Smooth muscle cell (in vitro differentiated cells): Measurements from ENCODE around the gene FBXW7. TPM values are rescaled to one million over a fixed set of nuclear protein-coding genes. Genes with fewer than 3 reads are reported as not detected.

Source experiments
- DNase-seq: peaks from one replicate; lab custom pipeline; 2025; ENCODE audit not compliant: unreplicated experiment; lab: John Stamatoyannopoulos, UW
- H2AFZ ChIP-seq: fragments of 200-600 bp; sonication (generic); 2 replicates; pipeline ENCODE4 v1.6.0; 2016; ENCODE audit warnings: antibody characterized with exemption, low read depth, mild to moderate bottlenecking
- H3F3A ChIP-seq: fragments of 200-600 bp; sonication (generic); 2 replicates; pipeline ENCODE4 v1.6.0; 2017; ENCODE audit warnings: antibody characterized with exemption, low read depth
- H3K27ac ChIP-seq: fragments of 200-600 bp; sonication (generic); 2 replicates; pipeline ENCODE4 v1.5.1; 2016; ENCODE audit warnings: low read depth, mild to moderate bottlenecking
- H3K27me3 ChIP-seq: fragments of 200-600 bp; sonication (generic); 2 replicates; pipeline ENCODE4 v1.6.1; 2016; ENCODE audit warnings: low read depth, mild to moderate bottlenecking
- H3K36me3 ChIP-seq: fragments of 200-600 bp; sonication (generic); 2 replicates; pipeline ENCODE4 v1.5.1; 2016; ENCODE audit warnings: low read depth
- H3K4me1 ChIP-seq: fragments of 200-600 bp; sonication (generic); 2 replicates; pipeline ENCODE4 v1.5.1; 2016; ENCODE audit warnings: low read depth
- H3K4me2 ChIP-seq: fragments of 200-600 bp; sonication (generic); 2 replicates; pipeline ENCODE4 v1.6.0; 2016; ENCODE audit warnings: mild to moderate bottlenecking
- H3K4me3 ChIP-seq: fragments of 200-600 bp; sonication (generic); 2 replicates; pipeline ENCODE4 v1.5.1; 2016; ENCODE audit warnings: mild to moderate bottlenecking
- H3K79me2 ChIP-seq: fragments of 200-600 bp; sonication (generic); 2 replicates; pipeline ENCODE4 v1.6.0; 2016; ENCODE audit warnings: low read depth, mild to moderate bottlenecking
- H3K9ac ChIP-seq: fragments of 200-600 bp; sonication (generic); 2 replicates; pipeline ENCODE4 v1.6.0; 2016; ENCODE audit warnings: low read depth
- H3K9me3 ChIP-seq: fragments of 200-600 bp; sonication (generic); replicated peaks from 2 replicates; pipeline ENCODE4 v1.5.1; 2016; ENCODE audit warnings: low read depth
- H4K20me1 ChIP-seq: fragments of 200-600 bp; sonication (generic); 2 replicates; pipeline ENCODE4 v1.6.0; 2016; ENCODE audit warnings: low read depth
- WGBS: methylation state at CpG from one replicate; pipeline ENCODE4 v1.1.7; 2016; ENCODE audit warnings: low lambda C conversion rate; 5-methylcytosine and 5-hydroxymethylcytosine counted together
- polyA plus RNA-seq: library from polyadenylated mRNA; unstranded; fragments of >200 nt; fragmentation: Nextera tagmentation; extraction: Ambion mirVana; gene quantifications from 2 replicates; pipeline ENCODE4 v1.2.1, GENCODE V29; 2016
- total RNA-seq: library from RNA; depleted of rRNA; stranded (reverse); fragments of >200 nt; gene quantifications from 2 replicates; pipeline ENCODE4 v1.2.3, GENCODE V29; 2014
- TF ChIP-seq, protein P1 (sequence below): fragments of 200-600 bp; sonication (generic); IDR thresholded peaks from 2 replicates; pipeline ENCODE4 v1.5.1; 2017; ENCODE audit warnings: borderline replicate concordance, mild to moderate bottlenecking, antibody characterized with exemption; ENCODE audit not compliant: insufficient read depth, poor library complexity, severe bottlenecking

Gene FBXW7
- total and polyA plus RNA-seq, 2 experiments from 2014 or later = 16.4 to 31.6 TPM

DNA sequence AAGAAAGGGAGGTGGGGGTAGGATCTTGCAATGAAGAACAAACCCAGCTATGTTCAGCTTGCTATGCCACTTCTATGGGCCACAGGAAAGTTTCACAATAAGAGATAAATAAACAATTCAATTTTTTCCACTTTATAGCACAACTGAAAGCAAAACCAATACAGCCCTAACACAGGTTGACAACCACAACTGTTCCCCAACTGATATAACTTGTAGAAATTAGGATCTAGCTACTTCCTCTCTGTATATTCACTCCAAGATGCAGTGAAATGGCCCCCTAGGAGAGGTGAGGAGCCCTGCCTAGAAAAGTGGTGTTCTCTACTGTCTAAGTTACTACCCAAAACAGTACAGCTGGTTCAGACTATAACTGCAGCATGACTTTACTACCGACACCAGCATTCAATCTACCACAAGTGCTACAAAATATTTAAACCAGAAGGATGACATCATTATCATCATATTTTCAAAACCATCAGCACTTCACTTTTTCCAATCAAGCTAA is 77.0 kb downstream of the FBXW7 start:
- H3K36me3 ChIP-seq = no peaks in the 10 kb centered on the region
- no peaks in the 10 kb centered on the region for H3K9me3 ChIP-seq
- TF ChIP-seq, protein P1, sequence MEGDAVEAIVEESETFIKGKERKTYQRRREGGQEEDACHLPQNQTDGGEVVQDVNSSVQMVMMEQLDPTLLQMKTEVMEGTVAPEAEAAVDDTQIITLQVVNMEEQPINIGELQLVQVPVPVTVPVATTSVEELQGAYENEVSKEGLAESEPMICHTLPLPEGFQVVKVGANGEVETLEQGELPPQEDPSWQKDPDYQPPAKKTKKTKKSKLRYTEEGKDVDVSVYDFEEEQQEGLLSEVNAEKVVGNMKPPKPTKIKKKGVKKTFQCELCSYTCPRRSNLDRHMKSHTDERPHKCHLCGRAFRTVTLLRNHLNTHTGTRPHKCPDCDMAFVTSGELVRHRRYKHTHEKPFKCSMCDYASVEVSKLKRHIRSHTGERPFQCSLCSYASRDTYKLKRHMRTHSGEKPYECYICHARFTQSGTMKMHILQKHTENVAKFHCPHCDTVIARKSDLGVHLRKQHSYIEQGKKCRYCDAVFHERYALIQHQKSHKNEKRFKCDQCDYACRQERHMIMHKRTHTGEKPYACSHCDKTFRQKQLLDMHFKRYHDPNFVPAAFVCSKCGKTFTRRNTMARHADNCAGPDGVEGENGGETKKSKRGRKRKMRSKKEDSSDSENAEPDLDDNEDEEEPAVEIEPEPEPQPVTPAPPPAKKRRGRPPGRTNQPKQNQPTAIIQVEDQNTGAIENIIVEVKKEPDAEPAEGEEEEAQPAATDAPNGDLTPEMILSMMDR = no peak
- no peak overlapping the region for H3K27ac ChIP-seq
- H3K4me1 ChIP-seq = no peaks in the 10 kb centered on the region
- no peak for DNase-seq
- no peaks in the 10 kb centered on the region for H3K27me3 ChIP-seq
- 75% methylated on average over 1 of the region's 1 CpG for WGBS
- H2AFZ ChIP-seq = no peak overlapping the region
- peaks cover 47% of the 10 kb centered on the region for H4K20me1 ChIP-seq
- peaks cover 74% of the 10 kb centered on the region for H3K79me2 ChIP-seq
- H3K4me2 ChIP-seq = no peak overlapping the region
- no peaks in the 10 kb centered on the region for H3F3A ChIP-seq
- H3K4me3 ChIP-seq = no peak overlapping the region
- no peak overlapping the region for H3K9ac ChIP-seq

DNA sequence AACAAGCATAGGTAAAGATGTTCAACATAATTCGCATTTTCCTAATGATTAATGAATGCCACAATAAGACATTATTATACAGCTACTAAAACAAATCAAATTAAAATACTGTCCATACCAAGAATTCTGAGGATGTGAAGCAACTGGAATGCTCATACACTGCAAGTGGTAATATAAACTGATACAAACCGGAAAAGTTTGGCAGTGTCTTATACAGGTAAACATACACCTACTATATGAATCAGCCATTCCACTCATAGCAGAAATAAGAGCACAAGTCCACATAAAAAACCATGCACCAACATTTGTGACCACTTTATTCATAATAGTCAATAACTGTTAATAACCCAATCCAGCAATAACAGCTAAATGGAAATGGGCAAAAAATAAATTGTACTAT is 79.3 kb downstream of the FBXW7 start:
- H4K20me1 ChIP-seq = peaks cover 49% of the 10 kb centered on the region
- H3K27me3 ChIP-seq = no peaks in the 10 kb centered on the region
- H3K9ac ChIP-seq = no peak overlapping the region
- H2AFZ ChIP-seq = no peak overlapping the region
- H3K79me2 ChIP-seq = peaks cover 76% of the 10 kb centered on the region
- no peak overlapping the region for H3K4me3 ChIP-seq
- no peaks in the 10 kb centered on the region for H3K9me3 ChIP-seq
- no peak overlapping the region for H3K4me2 ChIP-seq
- H3K4me1 ChIP-seq = no peaks in the 10 kb centered on the region
- no peak for DNase-seq
- TF ChIP-seq, protein P1 = no peak
- WGBS = 97% methylated on average over 2 of the region's 2 CpGs
- H3K27ac ChIP-seq = no peak overlapping the region
- no peaks in the 10 kb centered on the region for H3K36me3 ChIP-seq
- H3F3A ChIP-seq = no peaks in the 10 kb centered on the region

DNA sequence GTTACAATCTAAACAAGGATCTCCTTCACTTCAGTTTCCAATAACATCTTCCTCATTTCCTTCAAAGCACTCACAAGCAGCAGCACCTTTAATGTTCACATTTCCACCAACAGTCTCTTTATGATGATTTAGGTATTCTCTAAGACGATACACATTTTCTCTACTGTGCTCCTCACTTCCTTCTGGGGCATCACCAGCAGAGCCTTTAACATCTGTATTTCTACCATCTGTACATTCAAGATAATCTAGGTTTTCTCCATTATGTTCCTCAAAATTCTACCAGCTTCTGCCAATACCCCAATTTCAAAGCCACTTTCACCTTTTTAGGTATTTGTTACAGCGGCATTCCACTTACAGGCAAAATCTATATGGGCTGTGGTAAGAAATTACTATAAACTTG is 80.6 kb downstream of the FBXW7 start:
- no peak overlapping the region for H3K9ac ChIP-seq
- H3K9me3 ChIP-seq = no peaks in the 10 kb centered on the region
- H2AFZ ChIP-seq = no peak overlapping the region
- no peak overlapping the region for H3K27ac ChIP-seq
- H3K27me3 ChIP-seq = no peaks in the 10 kb centered on the region
- TF ChIP-seq, protein P1 = no peak
- no peaks in the 10 kb centered on the region for H3F3A ChIP-seq
- no peak overlapping the region for H3K4me2 ChIP-seq
- no peaks in the 10 kb centered on the region for H3K36me3 ChIP-seq
- no peak for DNase-seq
- no peaks in the 10 kb centered on the region for H3K4me1 ChIP-seq
- H4K20me1 ChIP-seq = peaks cover 61% of the 10 kb centered on the region
- H3K79me2 ChIP-seq = peaks cover 71% of the 10 kb centered on the region
- 90% methylated on average over 2 of the region's 2 CpGs for WGBS
- no peak overlapping the region for H3K4me3 ChIP-seq

DNA sequence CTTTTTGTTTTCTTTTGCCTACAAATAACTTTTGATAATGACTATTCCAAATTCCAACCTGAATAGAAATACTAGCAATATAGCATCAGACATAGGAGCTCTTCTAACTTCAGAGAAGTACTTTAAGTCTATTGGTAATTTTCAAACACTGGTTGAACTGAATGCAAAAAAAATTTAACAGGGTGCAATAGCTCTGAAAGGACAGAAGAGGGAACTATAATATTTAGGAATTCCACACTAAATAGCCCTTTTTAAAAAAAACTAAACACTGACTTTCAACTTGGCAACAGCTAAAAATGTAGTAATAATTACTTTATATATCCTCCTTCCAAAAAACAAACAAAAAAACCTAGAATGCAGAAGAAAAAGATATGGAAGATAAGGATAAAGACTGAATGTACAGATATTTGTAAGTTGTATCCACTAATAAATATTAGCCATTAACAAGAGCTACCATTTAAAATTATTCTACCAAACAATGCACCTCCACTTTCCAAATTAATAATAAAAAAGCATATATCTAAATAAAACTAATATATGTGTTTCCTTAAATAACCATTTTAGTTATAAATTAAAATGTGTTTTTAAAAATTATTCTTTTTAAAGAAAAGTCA is 81.4 kb downstream of the FBXW7 start:
- no peak overlapping the region for H3K4me2 ChIP-seq
- peaks cover 63% of the 10 kb centered on the region for H3K79me2 ChIP-seq
- no peak overlapping the region for H2AFZ ChIP-seq
- H3K36me3 ChIP-seq = no peaks in the 10 kb centered on the region
- no peaks in the 10 kb centered on the region for H3F3A ChIP-seq
- DNase-seq = no peak
- no peaks in the 10 kb centered on the region for H3K27me3 ChIP-seq
- H3K9ac ChIP-seq = no peak overlapping the region
- H3K4me3 ChIP-seq = no peak overlapping the region
- no peaks in the 10 kb centered on the region for H3K9me3 ChIP-seq
- TF ChIP-seq, protein P1 = peak; percentile 76
- peaks cover 69% of the 10 kb centered on the region for H4K20me1 ChIP-seq
- no peak overlapping the region for H3K27ac ChIP-seq
- no peaks in the 10 kb centered on the region for H3K4me1 ChIP-seq
